ENCODE measurements around the gene SLC22A16.

DNA sequence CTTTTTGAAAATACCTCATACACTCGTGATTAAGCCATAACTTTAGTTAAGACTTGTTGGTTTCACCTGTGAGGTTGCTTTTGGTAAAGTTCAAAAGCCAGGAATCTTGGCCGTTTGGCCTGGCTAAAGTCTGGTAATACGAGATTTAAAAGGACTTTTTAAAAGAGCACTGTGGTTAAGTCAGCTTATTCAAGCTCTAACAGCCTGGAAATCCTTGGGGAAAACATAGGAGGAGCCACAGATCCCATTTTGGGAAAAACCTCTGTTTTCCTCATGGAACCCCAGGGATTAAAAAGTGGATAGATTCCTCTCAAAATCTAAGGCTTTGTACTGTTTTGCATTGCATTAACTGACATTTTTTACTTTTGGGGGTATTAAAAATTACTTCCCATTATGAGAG is 13.7 kb upstream of the SLC22A16 start:
- TF ChIP-seq EZH2phosphoT487 (conservative IDR thresholded peaks at IDR 0.05; ENCODE audit: low read length): no peak
- TF ChIP-seq, protein P1, sequence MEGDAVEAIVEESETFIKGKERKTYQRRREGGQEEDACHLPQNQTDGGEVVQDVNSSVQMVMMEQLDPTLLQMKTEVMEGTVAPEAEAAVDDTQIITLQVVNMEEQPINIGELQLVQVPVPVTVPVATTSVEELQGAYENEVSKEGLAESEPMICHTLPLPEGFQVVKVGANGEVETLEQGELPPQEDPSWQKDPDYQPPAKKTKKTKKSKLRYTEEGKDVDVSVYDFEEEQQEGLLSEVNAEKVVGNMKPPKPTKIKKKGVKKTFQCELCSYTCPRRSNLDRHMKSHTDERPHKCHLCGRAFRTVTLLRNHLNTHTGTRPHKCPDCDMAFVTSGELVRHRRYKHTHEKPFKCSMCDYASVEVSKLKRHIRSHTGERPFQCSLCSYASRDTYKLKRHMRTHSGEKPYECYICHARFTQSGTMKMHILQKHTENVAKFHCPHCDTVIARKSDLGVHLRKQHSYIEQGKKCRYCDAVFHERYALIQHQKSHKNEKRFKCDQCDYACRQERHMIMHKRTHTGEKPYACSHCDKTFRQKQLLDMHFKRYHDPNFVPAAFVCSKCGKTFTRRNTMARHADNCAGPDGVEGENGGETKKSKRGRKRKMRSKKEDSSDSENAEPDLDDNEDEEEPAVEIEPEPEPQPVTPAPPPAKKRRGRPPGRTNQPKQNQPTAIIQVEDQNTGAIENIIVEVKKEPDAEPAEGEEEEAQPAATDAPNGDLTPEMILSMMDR (IDR thresholded peaks at IDR 0.05; ENCODE audit: insufficient read depth, low read length, poor library complexity, severe bottlenecking): no peak

Data from SU-DHL-6 (cell line).